ENCODE data around the gene ROCK2.
"Not testable (repeated sequence)": the region's sequence is repeated elsewhere in the genome, so short reads cannot be mapped to it uniquely, and the experiment has no call there.

The ROCK2 gene

GRCh38 chr2:11290211-11290610 lies 54.2 kb downstream of the ROCK2 start:
- H3K9me3 Mint-ChIP-seq = no peaks in the 10 kb centered on the region

DNA sequence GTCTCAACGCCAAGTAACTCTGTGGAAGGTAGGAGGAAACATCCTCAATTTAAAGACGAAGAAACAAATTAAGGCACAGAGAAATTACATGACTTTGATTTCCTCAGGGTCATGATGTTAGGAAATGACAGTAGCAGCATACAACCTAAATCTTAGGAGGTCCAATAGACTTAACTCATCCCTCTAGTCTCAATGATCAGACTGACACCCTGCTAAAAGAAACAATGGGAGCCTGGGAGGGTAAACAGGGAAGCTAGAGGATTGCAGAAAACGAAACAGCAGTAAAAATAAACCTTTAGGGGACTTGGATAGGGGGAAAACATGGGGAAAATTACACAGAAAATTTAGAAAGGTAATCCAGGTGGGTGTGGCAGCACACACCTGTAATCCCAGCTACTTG lies 56.0 kb downstream of the ROCK2 start:
- peaks cover 43% of the 10 kb centered on the region for H3K4me1 Mint-ChIP-seq
- peaks cover 3% of the 10 kb centered on the region for H3K9me3 Mint-ChIP-seq
- H3K4me3 Mint-ChIP-seq = no peak overlapping the region
- H3K36me3 Mint-ChIP-seq = peaks cover 32% of the 10 kb centered on the region
- no peak for ATAC-seq
- no peaks in the 10 kb centered on the region for H3K27me3 Mint-ChIP-seq
- H3K27ac Mint-ChIP-seq = no peak overlapping the region

More at GRCh38 chr2:11290211-11290610, 54.2 kb downstream of the ROCK2 start:
- H3K27me3 Mint-ChIP-seq = no peaks in the 10 kb centered on the region
- H3K27ac Mint-ChIP-seq = no peak overlapping the region
- H3K4me1 Mint-ChIP-seq = peaks cover 43% of the 10 kb centered on the region
- H3K4me3 Mint-ChIP-seq = no peak overlapping the region
- ATAC-seq = no peak
- H3K36me3 Mint-ChIP-seq = peaks cover 15% of the 10 kb centered on the region

DNA sequence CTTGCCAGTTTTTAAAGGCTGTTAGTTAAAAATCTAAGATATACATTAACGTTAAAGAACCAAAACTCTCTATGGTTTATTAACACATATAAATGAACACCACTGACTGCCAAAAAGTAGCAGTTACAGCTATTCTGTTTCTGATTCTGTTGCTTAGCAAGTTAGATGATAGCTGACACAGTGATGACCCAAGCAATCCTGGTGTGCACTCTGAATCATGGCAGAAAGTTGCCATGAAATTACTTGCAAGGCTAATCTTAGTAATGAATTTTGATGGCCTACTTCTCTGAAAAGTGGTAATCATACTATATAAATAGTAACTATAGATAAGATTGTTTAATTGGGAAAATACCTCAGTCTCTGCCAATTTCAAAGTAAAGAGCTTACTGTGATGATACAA lies 57.7 kb downstream of the ROCK2 start:
- peaks cover 46% of the 10 kb centered on the region for H3K36me3 Mint-ChIP-seq
- H3K9me3 Mint-ChIP-seq = peaks cover 3% of the 10 kb centered on the region
- peaks cover 34% of the 10 kb centered on the region for H3K4me1 Mint-ChIP-seq
- H3K27ac Mint-ChIP-seq = no peak overlapping the region
- H3K27me3 Mint-ChIP-seq = no peaks in the 10 kb centered on the region
- H3K4me3 Mint-ChIP-seq = no peak overlapping the region
- ATAC-seq = no peak

DNA sequence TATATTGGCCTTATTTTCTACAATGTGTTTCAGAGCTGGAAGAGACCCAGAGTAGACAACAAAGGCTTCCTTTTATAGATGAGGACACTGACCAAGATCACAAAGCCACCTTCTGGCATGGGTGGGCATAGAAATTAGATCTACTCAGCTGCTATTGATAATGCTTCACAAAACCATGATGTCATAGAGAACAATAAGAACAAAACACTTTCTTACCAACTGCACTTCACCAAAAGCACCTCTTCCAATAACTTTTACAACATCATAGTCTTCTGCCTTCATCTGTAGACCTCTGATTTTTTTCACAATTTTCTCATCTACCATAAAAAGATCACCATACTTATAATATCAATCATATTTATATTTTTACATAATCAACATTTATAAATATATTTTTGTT lies 58.1 kb downstream of the ROCK2 start:
- Mint-ChIP-seq H3K36me3 (peaks cover 50% of the 10 kb centered on the region), H3K4me3 (no peak overlapping the region), H3K27me3 (no peaks in the 10 kb centered on the region), H3K27ac (no peak overlapping the region), H3K4me1 (peaks cover 34% of the 10 kb centered on the region), H3K9me3 (peaks cover 3% of the 10 kb centered on the region)
- no peak for ATAC-seq

- Mint-ChIP-seq H3K27ac (no peak overlapping the region), H3K9me3 (peaks cover 3% of the 10 kb centered on the region), H3K36me3 (peaks cover 55% of the 10 kb centered on the region), H3K4me3 (no peak overlapping the region), H3K27me3 (no peaks in the 10 kb centered on the region), H3K4me1 (peaks cover 33% of the 10 kb centered on the region)
- no peak for ATAC-seq
Observed at GRCh38 chr2:11285499-11285898, 58.9 kb downstream of the ROCK2 start.

GRCh38 chr2:11281186-11281585 lies 63.2 kb downstream of the ROCK2 start:
- no peak overlapping the region for H3K27ac Mint-ChIP-seq

GRCh38 chr2:11280713-11281112 lies 63.7 kb downstream of the ROCK2 start:
- no peak for ATAC-seq
- Mint-ChIP-seq H3K27me3 (no peaks in the 10 kb centered on the region), H3K9me3 (peaks cover 3% of the 10 kb centered on the region), H3K4me3 (no peak overlapping the region), H3K36me3 (peaks cover 73% of the 10 kb centered on the region), H3K4me1 (peaks cover 33% of the 10 kb centered on the region), H3K27ac (no peak overlapping the region)

More at GRCh38 chr2:11281186-11281585, 63.2 kb downstream of the ROCK2 start:
- ATAC-seq = no peak
- Mint-ChIP-seq H3K36me3 (peaks cover 77% of the 10 kb centered on the region), H3K4me1 (peaks cover 28% of the 10 kb centered on the region), H3K27me3 (no peaks in the 10 kb centered on the region), H3K9me3 (peaks cover 3% of the 10 kb centered on the region), H3K4me3 (no peak overlapping the region)

GRCh38 chr2:11279398-11279797 lies 65.0 kb downstream of the ROCK2 start:
- H3K27me3 Mint-ChIP-seq = no peaks in the 10 kb centered on the region
- H3K4me3 Mint-ChIP-seq = no peak overlapping the region
- H3K36me3 Mint-ChIP-seq = peaks cover 60% of the 10 kb centered on the region
- no peak overlapping the region for H3K27ac Mint-ChIP-seq
- no peak for ATAC-seq
- peaks cover 3% of the 10 kb centered on the region for H3K9me3 Mint-ChIP-seq
- peaks cover 46% of the 10 kb centered on the region for H3K4me1 Mint-ChIP-seq

- Mint-ChIP-seq H3K9me3 (no peaks in the 10 kb centered on the region), H3K36me3 (peaks cover 57% of the 10 kb centered on the region), H3K4me1 (peaks cover 55% of the 10 kb centered on the region), H3K4me3 (no peak overlapping the region), H3K27ac (no peak overlapping the region), H3K27me3 (no peaks in the 10 kb centered on the region)
- no peak for ATAC-seq
Observed at GRCh38 chr2:11278219-11278618, 66.2 kb downstream of the ROCK2 start.

GRCh38 chr2:11275910-11276309 lies 68.5 kb downstream of the ROCK2 start:
- Mint-ChIP-seq H3K9me3 (no peaks in the 10 kb centered on the region), H3K4me1 (peaks cover 45% of the 10 kb centered on the region), H3K27ac (no peak overlapping the region), H3K27me3 (no peaks in the 10 kb centered on the region), H3K4me3 (no peak overlapping the region), H3K36me3 (peaks cover 45% of the 10 kb centered on the region)
- ATAC-seq = no peak

DNA sequence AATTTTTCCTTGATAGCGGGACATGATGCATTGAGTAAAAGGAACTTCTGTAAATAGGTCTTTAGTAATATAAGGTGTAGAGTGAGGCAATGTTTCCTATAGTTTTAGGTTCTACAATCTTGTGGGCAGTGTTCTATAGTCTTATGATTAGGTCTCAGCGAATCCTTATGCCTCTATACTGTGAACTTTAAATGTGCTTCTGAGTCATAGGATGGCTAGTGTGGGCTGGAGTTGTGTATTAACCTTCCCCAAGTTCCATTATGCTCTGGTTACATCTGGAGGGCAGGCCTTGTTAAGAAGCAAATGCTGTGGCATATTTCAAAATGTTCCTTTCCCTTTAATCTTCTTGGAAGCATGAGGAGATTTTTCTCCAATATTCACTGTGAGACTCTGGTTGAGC lies 73.5 kb downstream of the ROCK2 start:
- Mint-ChIP-seq H3K27me3 (no peaks in the 10 kb centered on the region), H3K36me3 (peaks cover 55% of the 10 kb centered on the region), H3K4me1 (peaks cover 24% of the 10 kb centered on the region), H3K4me3 (no peak overlapping the region), H3K9me3 (peaks cover 12% of the 10 kb centered on the region), H3K27ac (no peak overlapping the region)
- ATAC-seq = no peak

GRCh38 chr2:11267931-11268330 lies 76.5 kb downstream of the ROCK2 start:
- no peak overlapping the region for H3K27ac Mint-ChIP-seq
- H3K36me3 Mint-ChIP-seq = peaks cover 58% of the 10 kb centered on the region
- no peaks in the 10 kb centered on the region for H3K27me3 Mint-ChIP-seq
- no peak for ATAC-seq
- peaks cover 12% of the 10 kb centered on the region for H3K9me3 Mint-ChIP-seq
- no peak overlapping the region for H3K4me3 Mint-ChIP-seq
- H3K4me1 Mint-ChIP-seq = peaks cover 7% of the 10 kb centered on the region

DNA sequence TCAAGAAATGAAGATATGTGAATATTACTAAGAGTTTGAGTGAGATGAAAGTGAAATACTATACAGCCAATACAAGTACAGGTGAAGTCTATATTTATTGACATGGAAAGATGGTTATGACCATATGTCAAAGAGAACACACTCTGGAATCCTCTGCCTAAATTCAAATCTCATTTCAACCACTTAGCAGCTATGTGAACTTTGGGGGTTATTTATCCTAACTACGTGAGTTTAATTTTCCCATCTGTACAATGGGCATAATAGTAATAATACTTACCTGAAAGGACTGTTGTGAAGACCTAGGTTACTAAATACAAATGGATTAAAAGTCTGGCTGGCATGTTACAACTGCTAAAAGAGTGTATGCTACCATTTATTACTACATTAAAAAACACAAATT lies 79.6 kb downstream of the ROCK2 start:
- no peak overlapping the region for H3K27ac Mint-ChIP-seq

GRCh38 chr2:11264007-11264406 lies 80.4 kb downstream of the ROCK2 start:
- Mint-ChIP-seq H3K4me1 (peaks cover 7% of the 10 kb centered on the region), H3K27me3 (no peaks in the 10 kb centered on the region), H3K36me3 (peaks cover 40% of the 10 kb centered on the region), H3K27ac (no peak overlapping the region), H3K9me3 (peaks cover 7% of the 10 kb centered on the region), H3K4me3 (no peak overlapping the region)
- no peak for ATAC-seq

More for the DNA sequence above, 79.6 kb downstream of the ROCK2 start:
- Mint-ChIP-seq H3K36me3 (peaks cover 46% of the 10 kb centered on the region), H3K9me3 (peaks cover 11% of the 10 kb centered on the region), H3K4me3 (no peak overlapping the region), H3K27me3 (no peaks in the 10 kb centered on the region), H3K4me1 (peaks cover 7% of the 10 kb centered on the region)
- no peak for ATAC-seq

- Mint-ChIP-seq H3K4me3 (no peak overlapping the region), H3K27me3 (no peaks in the 10 kb centered on the region), H3K9me3 (peaks cover 2% of the 10 kb centered on the region), H3K36me3 (peaks cover 31% of the 10 kb centered on the region), H3K27ac (no peak overlapping the region), H3K4me1 (peaks cover 16% of the 10 kb centered on the region)
- no peak for ATAC-seq
Observed at GRCh38 chr2:11263177-11263576, 81.3 kb downstream of the ROCK2 start.

DNA sequence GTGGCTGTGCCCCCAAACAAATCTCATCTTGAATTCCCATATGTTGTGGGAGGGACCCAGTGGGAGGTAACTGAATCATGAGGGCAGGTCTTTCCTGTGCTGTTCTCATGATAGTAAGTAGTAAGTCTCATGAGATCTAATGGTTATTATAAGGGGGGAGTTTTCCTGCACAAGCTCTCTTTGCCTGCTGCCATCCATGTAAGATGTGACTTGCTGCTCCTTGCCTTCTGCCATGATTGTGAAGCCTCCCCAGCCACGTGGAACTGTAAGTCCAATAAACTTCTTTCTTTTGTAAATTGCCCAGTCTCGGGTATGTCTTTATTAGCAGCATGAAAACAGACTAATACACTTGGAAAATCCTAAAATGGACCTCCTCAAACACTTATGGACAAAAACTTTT lies 82.0 kb downstream of the ROCK2 start:
- H3K4me3 Mint-ChIP-seq, H3K9me3 Mint-ChIP-seq, H3K27me3 Mint-ChIP-seq, H3K27ac Mint-ChIP-seq, ATAC-seq: not testable (repeated sequence)
- Mint-ChIP-seq H3K4me1 (peaks cover 16% of the 10 kb centered on the region), H3K36me3 (peaks cover 28% of the 10 kb centered on the region)

DNA sequence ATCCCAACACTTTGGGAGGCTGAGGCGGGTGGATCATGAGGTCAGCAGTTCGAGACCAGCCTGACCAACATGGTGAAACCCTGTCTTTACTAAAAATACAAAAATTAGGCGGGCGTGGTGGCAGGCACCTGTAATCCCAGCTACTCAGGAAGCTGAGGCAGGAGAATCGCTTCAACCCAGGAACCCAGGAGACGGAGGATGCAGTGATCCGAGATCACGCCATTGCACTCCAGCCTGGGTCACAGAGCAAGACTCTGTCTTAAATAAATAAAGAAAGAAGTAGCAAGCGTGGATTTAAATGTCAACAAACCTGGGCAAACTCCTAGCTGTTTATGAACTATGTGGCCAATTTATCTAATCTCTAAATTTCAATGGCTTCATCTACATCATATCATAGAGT lies 82.9 kb downstream of the ROCK2 start:
- H3K9me3 Mint-ChIP-seq, H3K27me3 Mint-ChIP-seq, H3K4me3 Mint-ChIP-seq, ATAC-seq, H3K27ac Mint-ChIP-seq: not testable (repeated sequence)
- H3K4me1 Mint-ChIP-seq = peaks cover 16% of the 10 kb centered on the region
- peaks cover 30% of the 10 kb centered on the region for H3K36me3 Mint-ChIP-seq

Data from stimulated activated memory B cell treated with anti-CD40 and anti-IgM and Interleukin-4, amounts not matched to agents 10 μg/mL and 1 μg/mL and 100 μg/mL, for 72 hours (primary cell).